Activated CD8-positive, alpha-beta memory T cell treated with anti-CD3 and anti-CD28 coated beads, Interleukin-2, amount 50 U/mL, for 1 hour (primary cell): ENCODE data around the gene METTL9.
"Not testable (repeated sequence)": the region's sequence is repeated elsewhere in the genome, so short reads cannot be mapped to it uniquely, and the experiment has no call there.

Source experiments
- DNase-seq: peaks from one replicate; pipeline ENCODE4 v3.0.0-alpha.2; 2020; ENCODE audit errors: extremely low read depth

Gene METTL9

GRCh38 chr16:21663889-21664647 is 64.7 kb downstream of the METTL9 start, which contains the start of gene OTOA:
TSS of gene OTOA (plus strand) at chr16:21663968. CDS start at chr16:21678515, 14,547 bp downstream.
- DNase-seq: no peak

GRCh38 chr16:21664801-21665492 is 65.6 kb downstream of the METTL9 start:
- DNase-seq: no peak

- DNase-seq: no peak
These were observed 67.4 kb downstream of the METTL9 start for GRCh38 chr16:21666772-21667171.

GRCh38 chr16:21667575-21667974 is 68.2 kb downstream of the METTL9 start:
- DNase-seq: no peak

GRCh38 chr16:21673469-21673868 is 74.1 kb downstream of the METTL9 start:
- DNase-seq: no peak

- not testable (repeated sequence) for DNase-seq
These were observed 75.1 kb downstream of the METTL9 start for GRCh38 chr16:21674456-21674855.

GRCh38 chr16:21680714-21681113 is 81.3 kb downstream of the METTL9 start:
- not testable (repeated sequence) for DNase-seq

- DNase-seq: no peak
These were observed 83.8 kb downstream of the METTL9 start for GRCh38 chr16:21683184-21683583.

GRCh38 chr16:21684199-21684598 is 84.8 kb downstream of the METTL9 start:
- no peak for DNase-seq

- no peak for DNase-seq
These were observed 85.7 kb downstream of the METTL9 start for GRCh38 chr16:21685034-21685455.

GRCh38 chr16:21689107-21689506 is 89.7 kb downstream of the METTL9 start:
- DNase-seq: no peak

- not testable (repeated sequence) for DNase-seq
These were observed 91.6 kb downstream of the METTL9 start for GRCh38 chr16:21690967-21691366.

- DNase-seq: no peak
These were observed 95.2 kb downstream of the METTL9 start for GRCh38 chr16:21694609-21695008.

GRCh38 chr16:21697032-21697431 is 97.7 kb downstream of the METTL9 start:
- DNase-seq: no peak

- DNase-seq: no peak
These were observed 99.0 kb downstream of the METTL9 start for GRCh38 chr16:21698169-21699032.

- no peak for DNase-seq
These were observed 101.9 kb downstream of the METTL9 start for GRCh38 chr16:21701271-21701670.

- DNase-seq: no peak
These were observed 102.9 kb downstream of the METTL9 start for GRCh38 chr16:21702276-21702675.

- DNase-seq: no peak
These were observed 103.8 kb downstream of the METTL9 start for GRCh38 chr16:21703156-21703555.

- DNase-seq: no peak
These were observed 104.3 kb downstream of the METTL9 start for GRCh38 chr16:21703589-21704174.

GRCh38 chr16:21704266-21704665 is 104.9 kb downstream of the METTL9 start:
- DNase-seq: no peak

- DNase-seq: no peak
These were observed 105.4 kb downstream of the METTL9 start for GRCh38 chr16:21704733-21705132.
